GM23338 (cell line): ENCODE results near the gene VMP1.

Source experiments
- CREB1 ChIP-seq: fragments of 250-450 bp; sonication (Bioruptor Pico); IDR thresholded peaks from 2 replicates; pipeline ENCODE4 v1.5.0; 2020; ENCODE audit warnings: low read depth, mild to moderate bottlenecking, moderate library complexity
- EZH2 ChIP-seq: fragments of 200-600 bp; sonication (generic); IDR thresholded peaks from one replicate; pipeline ENCODE4 v1.8.0; 2017; ENCODE audit warnings: antibody characterized with exemption, mild to moderate bottlenecking, low read depth; ENCODE audit not compliant: unreplicated experiment
- EZH2phosphoT487 ChIP-seq: fragments of 200-600 bp; sonication (generic); IDR thresholded peaks from one replicate; pipeline ENCODE4 v1.8.1; 2018; ENCODE audit warnings: antibody characterized with exemption; ENCODE audit not compliant: unreplicated experiment
- JUNB ChIP-seq: IDR thresholded peaks from one replicate; pipeline ENCODE4 v1.6.1; 2016; ENCODE audit warnings: antibody characterized with exemption; ENCODE audit not compliant: unreplicated experiment
- POLR2AphosphoS5 ChIP-seq: IDR thresholded peaks from 2 replicates; pipeline ENCODE4 v1.6.1; 2016; ENCODE audit warnings: antibody characterized with exemption, low read depth
- ZNF331 ChIP-seq: fragments of 250-450 bp; sonication (Bioruptor Pico); IDR thresholded peaks from 2 replicates; pipeline ENCODE4 v1.5.0; 2020; ENCODE audit warnings: low read depth, mild to moderate bottlenecking, moderate library complexity
- TF ChIP-seq, protein P1 (sequence below), 2 experiments: fragments of 200-600 bp in 1 of 2; sonication (generic) in 1 of 2; conservative IDR thresholded peaks; 2 replicates each; pipeline versions ENCODE4 v1.5.1 to v1.6.1; 2016 to 2017; ENCODE audit warnings: antibody characterized with exemption in 2 of 2, low read depth in 2 of 2, mild to moderate bottlenecking in 2 of 2, moderate library complexity in 1 of 2
- TF ChIP-seq, protein P2 (sequence below): IDR thresholded peaks from one replicate; pipeline ENCODE4 v1.6.1; 2018; ENCODE audit warnings: antibody characterized with exemption; ENCODE audit not compliant: unreplicated experiment

DNA sequence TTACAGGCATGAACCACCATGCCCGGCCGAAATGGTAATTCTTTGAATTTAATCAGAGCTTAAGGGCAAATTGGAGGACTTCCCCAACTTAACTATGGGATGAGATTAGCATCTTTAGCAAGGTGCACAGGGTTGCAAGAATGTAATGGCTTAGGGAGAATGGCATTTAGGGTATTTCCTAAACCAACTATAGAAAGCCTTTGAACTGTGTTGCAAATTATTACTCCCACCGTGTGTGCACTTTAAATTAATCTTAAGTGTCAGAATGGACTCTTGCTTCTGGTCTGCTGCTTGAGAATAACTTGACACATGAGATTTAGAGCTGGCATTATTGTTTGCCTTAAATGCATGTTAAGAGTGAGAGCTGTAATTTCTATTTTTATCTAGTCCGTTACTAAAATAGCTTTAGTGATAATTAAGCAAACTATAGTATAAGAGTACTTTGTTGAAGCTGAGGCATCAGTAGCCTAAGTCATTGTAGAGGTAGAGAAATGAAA is 125.5 kb downstream of the VMP1 start:
- TF ChIP-seq, protein P1, sequence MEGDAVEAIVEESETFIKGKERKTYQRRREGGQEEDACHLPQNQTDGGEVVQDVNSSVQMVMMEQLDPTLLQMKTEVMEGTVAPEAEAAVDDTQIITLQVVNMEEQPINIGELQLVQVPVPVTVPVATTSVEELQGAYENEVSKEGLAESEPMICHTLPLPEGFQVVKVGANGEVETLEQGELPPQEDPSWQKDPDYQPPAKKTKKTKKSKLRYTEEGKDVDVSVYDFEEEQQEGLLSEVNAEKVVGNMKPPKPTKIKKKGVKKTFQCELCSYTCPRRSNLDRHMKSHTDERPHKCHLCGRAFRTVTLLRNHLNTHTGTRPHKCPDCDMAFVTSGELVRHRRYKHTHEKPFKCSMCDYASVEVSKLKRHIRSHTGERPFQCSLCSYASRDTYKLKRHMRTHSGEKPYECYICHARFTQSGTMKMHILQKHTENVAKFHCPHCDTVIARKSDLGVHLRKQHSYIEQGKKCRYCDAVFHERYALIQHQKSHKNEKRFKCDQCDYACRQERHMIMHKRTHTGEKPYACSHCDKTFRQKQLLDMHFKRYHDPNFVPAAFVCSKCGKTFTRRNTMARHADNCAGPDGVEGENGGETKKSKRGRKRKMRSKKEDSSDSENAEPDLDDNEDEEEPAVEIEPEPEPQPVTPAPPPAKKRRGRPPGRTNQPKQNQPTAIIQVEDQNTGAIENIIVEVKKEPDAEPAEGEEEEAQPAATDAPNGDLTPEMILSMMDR (conservative IDR thresholded peaks at IDR 0.05; ENCODE audit: low read depth in 2 of 2): no peak
- no peak for TF ChIP-seq EZH2
- no peak for TF ChIP-seq CREB1 (CRISPR knock-in tag)
- TF ChIP-seq POLR2AphosphoS5: no peak
- TF ChIP-seq, protein P2, sequence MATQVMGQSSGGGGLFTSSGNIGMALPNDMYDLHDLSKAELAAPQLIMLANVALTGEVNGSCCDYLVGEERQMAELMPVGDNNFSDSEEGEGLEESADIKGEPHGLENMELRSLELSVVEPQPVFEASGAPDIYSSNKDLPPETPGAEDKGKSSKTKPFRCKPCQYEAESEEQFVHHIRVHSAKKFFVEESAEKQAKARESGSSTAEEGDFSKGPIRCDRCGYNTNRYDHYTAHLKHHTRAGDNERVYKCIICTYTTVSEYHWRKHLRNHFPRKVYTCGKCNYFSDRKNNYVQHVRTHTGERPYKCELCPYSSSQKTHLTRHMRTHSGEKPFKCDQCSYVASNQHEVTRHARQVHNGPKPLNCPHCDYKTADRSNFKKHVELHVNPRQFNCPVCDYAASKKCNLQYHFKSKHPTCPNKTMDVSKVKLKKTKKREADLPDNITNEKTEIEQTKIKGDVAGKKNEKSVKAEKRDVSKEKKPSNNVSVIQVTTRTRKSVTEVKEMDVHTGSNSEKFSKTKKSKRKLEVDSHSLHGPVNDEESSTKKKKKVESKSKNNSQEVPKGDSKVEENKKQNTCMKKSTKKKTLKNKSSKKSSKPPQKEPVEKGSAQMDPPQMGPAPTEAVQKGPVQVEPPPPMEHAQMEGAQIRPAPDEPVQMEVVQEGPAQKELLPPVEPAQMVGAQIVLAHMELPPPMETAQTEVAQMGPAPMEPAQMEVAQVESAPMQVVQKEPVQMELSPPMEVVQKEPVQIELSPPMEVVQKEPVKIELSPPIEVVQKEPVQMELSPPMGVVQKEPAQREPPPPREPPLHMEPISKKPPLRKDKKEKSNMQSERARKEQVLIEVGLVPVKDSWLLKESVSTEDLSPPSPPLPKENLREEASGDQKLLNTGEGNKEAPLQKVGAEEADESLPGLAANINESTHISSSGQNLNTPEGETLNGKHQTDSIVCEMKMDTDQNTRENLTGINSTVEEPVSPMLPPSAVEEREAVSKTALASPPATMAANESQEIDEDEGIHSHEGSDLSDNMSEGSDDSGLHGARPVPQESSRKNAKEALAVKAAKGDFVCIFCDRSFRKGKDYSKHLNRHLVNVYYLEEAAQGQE: no peak
- TF ChIP-seq JUNB: no peak
- TF ChIP-seq EZH2phosphoT487: no peak
- TF ChIP-seq ZNF331 (CRISPR knock-in tag): no peak
